ENCODE measurements around the gene PKNOX2.

The PKNOX2 gene

DNA sequence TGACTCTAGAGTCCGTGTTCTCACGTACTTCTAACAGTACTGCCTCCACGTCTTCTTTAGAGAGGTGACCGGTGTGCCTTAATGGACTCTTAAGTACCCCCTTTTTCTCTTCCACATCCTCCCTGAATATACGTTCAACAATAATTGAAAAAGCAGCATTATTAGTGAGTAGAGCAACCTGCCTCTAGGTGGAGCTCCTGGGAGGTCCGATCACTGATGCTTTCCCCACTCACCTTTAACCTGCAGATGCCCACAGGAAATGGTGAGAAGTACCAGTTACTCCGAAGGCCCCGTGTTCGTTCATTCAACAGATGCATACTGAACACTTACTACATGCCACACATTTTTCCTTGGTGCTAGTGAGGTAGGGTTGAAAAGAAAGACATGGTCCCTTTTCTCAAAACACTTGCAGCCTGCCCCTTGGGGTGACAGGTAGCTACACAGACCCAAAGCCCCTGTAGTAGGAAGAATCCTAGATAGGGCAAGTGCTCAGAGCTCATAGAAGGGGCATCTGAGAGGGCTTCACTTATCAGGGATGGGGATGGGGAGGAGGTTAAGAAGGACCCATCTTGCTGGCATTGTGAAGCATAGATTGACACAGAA, 258.8 kb downstream of the PKNOX2 start:
- DNase-seq: no peak

DNA sequence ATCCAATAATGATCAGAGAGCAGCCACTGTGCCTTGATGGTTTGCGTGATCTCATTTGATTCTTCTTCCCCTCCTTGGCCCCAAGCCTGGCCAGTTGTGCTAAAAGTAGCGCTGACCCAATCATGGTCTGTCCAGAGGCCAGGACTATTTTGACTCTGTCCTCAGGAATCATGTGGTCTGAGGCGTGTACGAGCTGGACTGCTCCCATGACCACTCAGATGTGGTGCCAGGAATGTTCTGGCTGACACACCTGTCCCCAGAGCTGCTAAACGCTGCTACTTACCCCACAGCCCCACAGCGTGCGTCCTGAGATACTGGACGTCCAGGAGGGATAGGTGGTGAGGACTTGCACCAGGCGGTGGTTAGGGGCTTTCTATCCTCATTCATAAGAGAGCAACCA, 261.1 kb downstream of the PKNOX2 start:
- DNase-seq: no peak

DNA sequence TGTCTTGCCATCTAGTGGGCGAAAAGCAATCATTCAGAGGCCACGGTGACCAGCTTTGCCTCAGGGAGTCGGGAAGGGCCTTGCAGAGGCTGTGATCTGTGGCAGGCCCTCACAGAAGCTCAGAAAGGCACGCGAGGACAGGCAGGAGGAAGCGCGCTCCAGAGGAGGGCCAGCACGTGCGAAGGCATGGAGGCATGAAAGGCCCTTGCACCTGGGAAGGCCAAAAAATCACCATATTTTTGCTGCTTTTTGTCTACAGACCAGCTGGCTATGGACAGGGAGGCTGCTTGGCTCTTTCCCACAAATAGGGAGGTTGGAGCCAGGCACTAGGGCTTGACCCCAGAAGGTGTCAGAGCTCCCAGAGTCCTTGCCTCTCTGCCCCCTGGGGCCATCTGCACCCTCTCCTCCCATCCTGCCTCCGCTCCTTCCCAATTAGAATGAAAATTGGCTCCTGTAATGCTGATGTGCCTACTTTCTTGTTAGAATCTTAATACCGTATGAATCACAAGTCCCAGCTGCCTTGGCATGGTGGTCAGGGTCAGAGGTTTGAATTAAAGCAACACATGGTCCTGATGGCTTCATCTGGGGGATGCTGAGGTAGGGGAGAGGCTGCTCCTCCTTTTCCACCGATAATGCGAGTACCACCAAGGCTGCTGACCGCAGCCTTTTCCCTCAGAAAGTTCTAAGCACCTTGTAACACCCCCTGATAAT, 262.4 kb downstream of the PKNOX2 start:
- DNase-seq: no peak

DNA sequence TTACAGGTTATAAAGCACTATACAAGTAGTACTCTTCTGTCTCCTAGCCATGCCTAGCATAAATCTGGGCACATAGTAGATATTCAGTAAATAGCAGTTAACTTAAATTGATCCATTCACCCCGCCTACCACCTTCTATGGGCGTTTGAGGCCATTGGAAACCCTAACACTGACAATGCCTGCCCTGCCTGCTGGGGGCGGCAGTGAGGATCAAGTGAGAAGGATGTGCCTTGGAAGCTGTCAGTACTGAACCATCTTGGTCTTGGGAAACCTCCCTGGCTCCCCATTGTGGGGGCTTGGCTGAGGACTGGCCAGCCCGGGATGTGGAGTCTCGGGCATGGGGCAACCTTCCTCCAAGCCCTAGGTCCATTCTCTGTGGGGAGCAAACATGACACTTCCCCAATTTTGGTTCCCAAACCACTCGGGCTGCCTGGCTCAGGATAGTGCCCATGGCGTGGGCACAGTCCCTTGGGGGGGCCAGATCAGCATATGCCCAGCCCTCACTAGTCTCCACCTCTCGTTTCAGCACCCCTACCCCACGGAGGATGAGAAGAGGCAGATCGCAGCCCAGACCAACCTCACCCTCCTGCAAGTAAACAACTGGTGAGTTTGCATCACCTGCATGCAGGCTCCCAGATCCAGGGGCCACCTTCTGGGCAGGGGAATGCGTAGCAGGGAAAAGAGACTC, 264.1 kb downstream of the PKNOX2 start:
- DNase-seq: no peak

DNA sequence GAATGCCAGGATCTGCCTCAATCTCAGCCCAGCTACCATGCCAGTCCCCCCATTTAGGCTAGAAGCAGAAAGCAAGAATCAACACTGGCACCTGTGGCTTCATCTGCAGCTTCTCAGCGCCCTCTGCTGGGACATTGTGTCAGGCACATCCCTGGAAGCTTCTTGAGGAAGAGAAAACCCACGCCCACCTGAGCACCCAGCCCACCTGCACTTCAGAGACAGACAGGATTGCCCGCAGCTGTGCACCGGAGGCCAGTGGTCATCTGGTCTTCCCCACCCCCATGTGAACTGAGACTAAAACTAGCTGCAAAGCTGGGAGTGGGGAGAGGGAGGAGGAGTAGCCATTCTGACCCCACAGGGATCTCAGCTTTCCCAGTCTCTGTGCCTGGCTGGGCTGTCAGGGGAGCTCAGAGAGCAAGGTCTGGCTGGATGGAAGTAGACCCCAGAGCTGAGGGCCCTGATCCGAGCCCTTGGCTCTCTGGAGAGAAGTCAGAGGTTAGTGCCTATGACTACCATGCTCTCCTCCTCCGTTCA, 264.7 kb downstream of the PKNOX2 start:
- peak; percentile 44 for DNase-seq

DNA sequence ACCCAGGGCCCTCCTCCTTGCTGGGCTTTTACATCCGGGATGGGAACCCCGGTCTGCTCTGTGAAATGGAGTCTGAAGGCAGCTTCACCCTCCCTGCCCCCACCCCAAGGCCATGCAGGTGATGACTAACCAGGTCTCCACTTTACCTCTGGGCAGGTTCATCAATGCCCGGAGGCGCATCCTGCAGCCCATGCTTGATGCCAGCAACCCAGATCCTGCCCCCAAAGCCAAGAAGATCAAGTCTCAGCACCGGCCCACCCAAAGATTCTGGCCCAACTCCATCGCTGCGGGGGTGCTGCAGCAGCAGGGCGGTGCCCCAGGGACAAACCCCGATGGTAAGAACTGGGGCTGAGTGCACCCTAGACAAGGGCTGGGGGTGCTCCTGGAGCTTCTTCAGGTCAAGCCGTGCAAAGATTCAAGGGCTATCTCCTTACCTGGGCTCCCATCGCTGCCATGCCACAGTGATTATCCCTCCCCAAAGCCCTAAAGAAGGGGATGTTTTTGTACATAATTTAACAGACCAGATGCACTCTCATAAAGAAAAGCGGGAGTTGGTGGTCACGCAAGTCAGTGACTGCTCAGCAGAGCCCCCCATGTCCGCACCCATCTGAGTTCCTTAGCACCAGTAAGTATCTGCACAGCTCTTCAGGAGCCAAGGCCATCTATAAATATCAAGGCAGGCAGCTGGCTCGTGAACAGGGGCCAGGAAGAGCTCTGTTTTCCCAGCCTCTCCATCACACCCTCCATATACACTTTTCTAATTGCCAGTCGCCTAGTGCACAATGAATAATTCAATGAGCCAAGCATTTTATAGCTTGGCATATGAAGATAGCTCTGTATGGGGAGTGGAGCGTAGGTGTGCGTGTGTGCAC, 265.5 kb downstream of the PKNOX2 start:
- no peak for DNase-seq

DNA sequence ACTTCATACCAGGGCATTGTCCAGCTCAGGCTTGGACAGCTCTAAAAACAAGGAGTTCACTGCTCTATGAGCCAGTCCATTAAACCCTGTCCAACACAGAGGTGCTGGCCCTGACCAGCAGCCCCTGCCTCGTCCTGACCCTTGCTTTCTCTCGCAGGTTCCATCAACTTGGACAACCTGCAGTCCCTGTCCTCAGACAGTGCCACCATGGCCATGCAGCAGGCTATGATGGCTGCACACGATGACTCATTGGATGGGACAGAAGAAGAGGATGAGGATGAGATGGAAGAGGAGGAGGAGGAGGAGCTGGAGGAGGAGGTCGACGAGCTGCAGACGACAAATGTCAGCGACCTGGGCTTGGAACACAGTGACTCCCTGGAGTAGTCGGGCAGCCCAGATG, 266.5 kb downstream of the PKNOX2 start:
- DNase-seq: no peak

DNA sequence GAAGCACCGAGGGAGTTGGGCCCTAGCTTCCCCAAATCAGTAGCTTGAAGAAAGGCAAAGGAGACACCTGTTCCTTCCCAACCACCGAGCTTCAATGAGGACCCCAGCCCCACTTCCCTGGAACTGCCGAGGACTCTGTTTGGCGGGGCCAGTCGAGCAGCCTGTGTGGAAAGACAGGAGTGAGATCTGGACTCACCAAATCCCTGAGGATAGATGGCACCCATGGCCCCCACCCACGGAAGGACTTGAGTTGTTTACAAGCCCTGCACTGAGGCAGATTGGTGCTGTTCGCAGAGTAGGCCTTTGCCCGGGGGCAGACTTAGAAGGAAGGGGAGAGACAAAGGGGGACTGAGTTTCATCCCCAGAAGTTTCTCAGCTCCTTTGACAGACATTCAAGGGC, 266.9 kb downstream of the PKNOX2 start:
- DNase-seq: no peak

DNA sequence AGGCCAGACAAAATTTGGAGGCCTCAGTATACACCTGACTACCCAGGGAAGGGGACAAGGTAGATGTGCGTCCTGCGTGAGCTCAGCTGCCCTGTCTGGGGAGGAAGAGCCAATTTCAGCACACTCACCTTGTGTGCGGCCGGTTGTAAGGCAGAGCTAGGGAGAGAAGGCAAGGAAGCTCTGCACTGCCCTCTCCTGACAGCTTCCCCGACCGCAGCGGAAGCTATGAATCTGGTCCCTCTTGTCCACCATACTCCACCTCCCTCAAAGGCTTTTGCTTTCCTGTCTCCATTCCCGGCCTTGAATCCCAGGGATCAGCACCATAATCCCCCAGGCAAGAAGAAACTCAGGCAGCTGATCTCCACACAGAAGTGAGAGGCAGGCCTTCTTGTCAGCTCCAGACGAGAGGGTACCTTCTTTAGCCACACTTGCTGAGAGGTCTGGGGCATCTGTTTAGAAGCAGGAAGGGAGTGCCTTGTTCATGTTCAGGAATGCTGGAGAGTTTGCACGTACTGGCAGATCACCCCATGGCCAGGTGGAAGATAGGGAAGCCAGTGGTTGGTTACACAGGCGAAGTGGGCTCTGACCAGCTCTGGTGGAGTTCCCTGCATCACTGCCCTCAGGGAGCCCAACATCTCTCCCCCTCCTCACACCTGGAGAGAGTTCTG, 269.0 kb downstream of the PKNOX2 start:
- DNase-seq: peak; percentile 26

DNA sequence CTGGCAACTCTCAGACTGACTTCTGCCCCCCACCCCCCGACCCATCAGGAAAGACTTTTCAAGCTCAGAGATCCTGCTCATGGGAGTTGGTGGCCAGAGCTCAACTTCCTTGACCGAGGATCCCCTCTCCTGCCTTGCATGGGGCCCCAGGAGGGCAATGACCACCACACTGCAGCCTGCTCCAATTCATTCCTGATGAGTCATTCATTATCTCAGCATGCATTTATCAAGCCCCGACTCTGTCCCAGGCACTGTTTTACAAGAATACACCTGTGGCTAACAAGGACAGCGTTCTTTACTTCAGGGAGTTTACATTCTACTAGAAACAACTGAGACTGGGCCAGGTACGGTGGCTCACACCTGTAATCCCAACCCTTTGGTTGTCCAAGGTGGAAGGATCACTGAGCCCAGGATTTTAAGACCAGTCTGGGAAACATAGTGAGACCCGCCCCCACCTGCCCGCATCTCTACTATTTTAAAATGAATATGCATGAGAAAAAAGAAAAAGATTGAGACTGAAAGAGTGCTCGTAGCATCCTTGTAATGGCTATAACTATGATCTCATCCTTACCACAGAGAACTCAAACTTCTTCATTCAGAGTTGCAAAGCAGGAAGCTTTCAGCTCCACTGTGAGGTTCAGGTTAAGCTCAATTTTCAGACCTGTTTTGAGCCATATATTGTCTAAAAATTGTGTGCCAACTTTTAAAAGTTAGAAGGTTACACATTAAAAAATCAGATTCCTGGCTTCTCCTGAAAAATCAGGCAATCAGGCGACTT, 271.1 kb downstream of the PKNOX2 start:
- DNase-seq: no peak

DNA sequence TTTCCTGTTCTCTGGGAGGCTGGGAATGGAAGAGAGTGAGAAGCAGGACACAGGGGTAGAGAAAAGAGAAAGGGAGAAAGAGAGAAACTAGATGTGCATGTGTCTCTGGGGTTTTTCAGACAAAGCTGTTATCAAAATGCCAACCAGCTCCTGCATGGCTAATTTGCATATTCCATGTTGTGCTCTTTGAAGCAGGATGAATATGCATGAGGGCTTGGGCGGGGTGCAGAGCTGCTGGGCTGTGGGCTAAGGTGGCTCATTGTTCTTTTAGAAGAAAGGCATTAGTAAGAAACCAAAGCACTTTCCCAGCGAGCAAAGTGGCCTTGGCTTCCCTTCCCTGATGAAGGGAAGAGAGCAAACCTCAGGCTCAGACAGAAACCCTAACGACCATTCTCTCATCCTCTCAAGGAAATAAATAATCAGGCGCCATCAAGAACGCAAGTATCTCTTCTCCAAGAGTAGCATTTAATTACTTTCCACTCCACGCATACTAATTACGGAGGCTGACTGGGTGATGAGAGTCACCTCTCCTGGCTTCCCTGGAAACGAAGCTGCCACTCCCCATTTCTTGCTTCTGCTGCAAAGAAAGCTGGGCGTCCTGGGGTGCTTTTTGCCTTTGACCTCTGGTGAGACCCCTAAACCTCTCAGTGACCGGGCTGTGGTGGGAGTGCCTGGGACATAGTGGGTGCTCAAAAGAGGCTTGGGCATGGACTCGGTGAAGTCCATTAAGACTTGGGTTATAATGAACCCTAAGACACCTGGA, 277.3 kb downstream of the PKNOX2 start:
- DNase-seq: no peak

DNA sequence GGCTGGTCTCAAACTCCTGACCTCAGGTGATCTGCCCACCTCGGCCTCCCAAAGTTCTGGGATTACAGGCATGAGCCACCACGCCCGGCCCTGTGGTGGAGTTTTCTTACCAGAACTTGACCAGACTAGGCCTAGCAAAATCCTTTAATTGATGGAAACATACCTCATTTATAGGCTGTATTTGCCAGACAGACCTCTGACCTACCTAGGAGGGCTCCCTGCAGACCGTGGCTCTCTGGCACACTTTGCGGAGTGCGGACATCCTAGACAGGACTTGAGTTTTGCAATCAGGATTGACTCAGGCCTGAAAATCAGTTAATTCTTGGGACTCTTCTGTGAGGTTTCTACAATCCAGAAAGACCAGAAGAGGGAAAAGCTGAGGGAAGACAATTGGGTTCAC, 278.4 kb downstream of the PKNOX2 start:
- no peak for DNase-seq

DNA sequence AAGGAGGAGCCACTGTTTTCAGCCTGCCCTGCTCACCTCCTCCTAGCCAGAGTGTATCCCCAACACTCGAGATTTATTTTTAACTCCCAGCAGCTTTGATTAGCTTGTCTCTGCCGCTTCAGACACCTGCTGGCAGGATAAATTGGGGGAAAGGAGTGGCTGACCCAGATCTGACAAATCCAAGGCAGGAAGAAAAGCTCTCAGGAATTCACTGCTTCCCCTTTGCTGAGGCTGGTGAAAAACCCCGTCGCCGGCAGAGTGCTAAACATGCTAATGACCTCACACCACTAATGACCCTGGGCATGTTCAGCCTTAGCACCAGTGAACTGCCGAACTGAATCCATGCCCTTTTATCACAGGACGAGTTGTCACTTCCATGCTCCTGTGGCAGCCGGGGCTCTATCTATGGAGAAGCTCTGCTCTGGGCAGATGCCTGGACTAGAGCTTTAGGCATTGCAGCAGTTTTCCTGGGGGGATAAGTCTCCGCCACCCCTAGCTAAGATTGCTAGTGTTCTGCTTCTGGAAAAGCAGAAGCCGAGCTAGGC, 279.3 kb downstream of the PKNOX2 start:
- no peak for DNase-seq

DNA sequence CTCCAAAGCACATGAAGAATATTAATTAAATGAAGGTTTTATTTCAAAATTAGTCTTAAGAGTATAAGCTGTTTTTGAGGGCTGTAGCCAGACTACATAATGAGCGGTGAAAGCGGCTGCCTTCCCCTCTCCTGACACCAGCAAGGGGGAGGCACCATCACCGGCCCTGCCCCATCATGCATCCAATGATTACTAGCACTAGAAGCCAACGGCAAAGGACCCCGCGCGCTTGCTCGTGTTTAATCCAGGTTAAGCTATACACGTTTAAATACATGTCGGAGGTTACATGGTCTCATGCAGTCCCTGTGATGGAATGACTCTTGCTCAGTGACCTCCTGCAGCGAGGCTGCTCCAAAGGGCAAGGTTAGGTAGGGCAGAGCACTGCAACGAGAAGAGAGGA, 281.2 kb downstream of the PKNOX2 start:
- DNase-seq: no peak

DNA sequence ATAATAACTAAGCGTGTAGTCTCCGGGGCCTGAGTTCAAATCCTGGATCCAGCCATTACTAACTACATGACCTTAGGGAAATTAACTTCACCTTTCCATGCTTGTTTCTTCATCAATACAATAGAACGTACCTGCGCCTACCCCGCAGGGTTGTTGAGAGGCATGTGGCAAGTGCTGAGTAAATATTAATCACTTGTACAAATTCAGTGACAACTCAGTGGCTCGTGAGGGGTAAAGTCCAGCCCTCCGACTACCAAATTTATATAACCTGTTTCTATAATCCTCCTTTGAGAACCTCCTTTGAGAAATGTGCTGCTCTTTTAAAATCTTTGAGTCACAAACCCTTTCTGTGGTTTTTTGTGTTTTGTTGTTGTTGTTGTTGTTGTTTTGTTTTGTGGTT, 281.7 kb downstream of the PKNOX2 start:
- DNase-seq: no peak

DNA sequence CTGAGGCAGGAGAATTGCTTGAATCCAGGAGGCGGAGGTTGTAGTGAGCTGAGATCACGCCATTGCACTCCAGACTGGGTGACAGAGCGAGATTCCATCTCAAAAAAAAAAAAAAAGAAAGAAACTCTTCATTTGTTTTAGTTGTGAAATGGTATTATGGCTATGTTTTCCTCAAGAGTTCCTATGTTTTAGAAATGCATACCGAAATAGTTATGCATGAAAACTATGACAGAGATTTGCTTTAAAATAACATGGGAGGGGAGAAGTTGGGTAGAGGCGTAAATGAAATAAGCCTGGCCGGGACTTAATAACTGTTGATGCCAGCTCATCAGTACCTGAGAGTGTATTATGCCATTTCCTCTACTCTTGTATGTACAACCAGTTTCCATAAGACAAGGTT, 283.2 kb downstream of the PKNOX2 start:
- DNase-seq: no peak

DNA sequence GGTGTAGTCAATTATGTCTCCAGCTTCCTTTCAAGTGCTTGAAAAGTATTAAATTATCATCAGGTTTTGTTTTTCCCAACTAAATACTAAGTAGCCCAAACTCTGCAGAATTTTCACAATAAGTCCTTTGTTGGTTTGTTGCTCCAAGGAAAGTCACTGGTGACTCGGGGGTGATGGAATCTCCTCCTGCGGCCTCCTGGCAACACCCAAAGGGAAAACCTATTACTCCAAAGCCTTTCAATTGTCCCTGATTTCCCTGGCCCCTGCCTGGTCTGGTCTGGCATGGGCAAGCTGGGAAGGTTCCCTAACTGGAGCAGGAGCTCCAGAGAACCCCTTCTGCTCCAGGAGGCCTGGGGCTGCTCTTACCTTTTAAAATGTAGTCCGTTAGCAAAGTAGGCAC, 283.6 kb downstream of the PKNOX2 start:
- no peak for DNase-seq

DNA sequence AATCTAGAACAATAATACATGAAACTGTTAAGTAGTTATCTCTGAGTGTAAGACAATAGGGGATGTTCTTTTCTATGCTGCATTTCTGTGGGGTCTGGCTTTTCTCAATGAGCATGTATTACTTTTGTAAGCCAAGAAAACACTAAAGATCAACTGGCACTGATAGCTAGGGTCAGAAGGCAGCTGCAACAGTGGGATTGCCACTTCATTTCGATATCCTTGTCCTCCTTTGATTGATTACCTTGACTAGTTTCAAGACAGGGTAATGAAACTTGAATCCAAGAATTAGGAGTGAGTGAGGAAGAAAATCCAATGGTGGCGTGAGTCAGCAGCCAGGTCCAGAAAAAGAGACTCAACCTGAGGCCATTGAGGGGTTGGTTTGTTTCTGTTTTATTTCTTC, 285.0 kb downstream of the PKNOX2 start:
- DNase-seq: no peak

DNA sequence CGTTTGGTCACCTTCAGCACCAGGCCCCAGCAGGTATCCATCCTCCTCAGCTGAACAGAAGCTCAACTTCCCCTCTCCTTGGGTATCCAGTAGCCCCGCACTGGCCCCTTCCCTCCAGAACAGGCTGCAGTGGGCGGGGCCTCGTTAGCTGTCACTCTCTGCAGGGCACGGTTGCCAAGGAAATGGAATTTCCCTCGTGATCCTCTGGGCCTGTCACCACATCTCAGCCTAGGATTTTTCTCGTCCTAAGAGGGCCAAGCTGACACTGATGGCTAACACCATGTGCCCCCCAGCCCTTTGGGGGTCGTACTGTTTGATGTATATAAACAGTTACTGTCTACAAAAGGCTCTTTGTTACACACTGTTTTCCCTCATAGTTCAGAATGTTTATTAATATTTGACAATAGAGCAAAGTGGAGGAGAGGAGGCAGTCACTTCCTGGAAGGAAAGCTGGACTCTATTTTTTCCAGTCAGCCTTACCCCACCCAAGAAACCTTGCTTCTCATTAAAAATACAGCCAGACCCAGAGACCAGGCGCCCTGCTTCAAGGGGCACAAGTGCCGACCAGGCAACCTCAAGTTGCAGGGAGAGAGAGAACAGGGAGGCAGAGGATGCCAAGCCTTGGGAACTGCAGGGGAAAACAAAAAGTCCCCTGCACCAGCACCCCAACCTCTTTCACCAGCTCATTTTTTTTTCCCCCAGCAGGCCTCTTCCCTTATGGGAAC, 287.0 kb downstream of the PKNOX2 start:
- DNase-seq: peak; percentile 30

DNA sequence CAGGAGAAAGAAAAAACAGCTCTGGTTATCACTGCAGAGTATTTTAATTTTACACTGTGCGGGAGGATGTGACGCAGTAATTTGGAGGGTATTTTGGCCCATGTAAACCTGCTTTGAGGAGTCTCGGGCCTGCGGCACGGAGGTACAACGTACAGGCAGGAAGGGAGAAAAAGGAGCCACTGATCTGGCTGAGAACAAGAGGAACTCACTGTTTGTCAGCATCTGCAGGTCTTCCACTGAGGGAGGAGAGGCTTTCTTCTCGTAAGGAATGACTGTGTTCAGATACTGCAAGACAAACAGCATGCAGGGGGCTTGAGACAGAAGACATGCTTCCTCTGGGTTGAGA, 287.5 kb downstream of the PKNOX2 start:
- DNase-seq: no peak

All from NCI-H774 (cell line).